ENCODE measurements around the gene RILPL2.

- no peak for TF ChIP-seq CTCF (conservative IDR thresholded peaks at IDR 0.05; ENCODE audit: low read length)
- no peak for TF ChIP-seq EZH2phosphoT487 (IDR thresholded peaks at IDR 0.05; ENCODE audit: borderline replicate concordance, low read depth, low read length)
Measured at GRCh38 chr12:123444092-123445026, 7.9 kb upstream of the RILPL2 start.
